ENCODE measurements around the gene CMTM6.
A peak's percentile ranks its signal among the peaks of the same experiment; 100 is the strongest.
"Not testable (repeated sequence)": the region's sequence is repeated elsewhere in the genome, so short reads cannot be mapped to it uniquely, and the experiment has no call there.

The CMTM6 gene

GRCh38 chr3:32498992-32499391 lies 3.7 kb downstream of the CMTM6 start:
- no peak for DNase-seq

DNA sequence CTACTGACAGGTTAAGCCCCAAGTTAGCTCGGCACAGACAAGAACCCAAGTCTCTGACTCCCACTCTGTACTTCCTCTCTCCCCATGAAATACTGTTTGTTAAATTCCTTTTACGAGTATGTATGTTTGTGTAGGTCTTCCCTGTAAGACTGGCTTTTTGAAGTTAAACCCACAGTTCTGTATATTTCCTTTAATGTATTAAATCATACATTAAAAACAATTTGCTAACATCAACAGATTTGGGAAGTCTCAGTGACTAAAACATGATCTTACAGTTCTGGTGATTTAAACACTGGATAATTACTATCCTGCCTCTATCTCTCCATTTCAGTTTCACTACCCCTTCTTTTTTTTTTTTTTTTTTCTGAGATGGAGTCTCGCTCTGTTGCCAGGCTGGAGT lies 4.4 kb downstream of the CMTM6 start:
- DNase-seq = no peak

DNA sequence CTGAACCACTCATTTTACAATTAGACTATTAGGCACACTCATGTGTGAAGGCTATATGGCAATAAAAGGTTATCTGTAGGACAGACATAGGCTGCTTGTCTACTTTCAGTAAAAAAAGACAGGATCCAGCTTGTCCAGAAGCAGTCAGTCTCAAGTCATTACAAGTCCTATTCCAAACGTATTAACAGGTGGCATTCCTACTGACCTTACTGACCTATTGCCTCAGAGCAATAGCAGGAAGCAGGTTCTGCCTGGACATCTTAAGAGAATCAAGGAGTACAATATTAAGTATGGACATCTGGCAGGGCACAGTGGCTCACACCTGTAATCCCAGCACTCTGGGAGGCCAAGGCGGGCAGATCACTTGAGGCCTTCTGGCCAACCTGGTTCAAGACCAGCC lies 7.0 kb downstream of the CMTM6 start:
- DNase-seq = no peak

GRCh38 chr3:32495085-32495484 lies 7.6 kb downstream of the CMTM6 start:
- DNase-seq = no peak

- DNase-seq = no peak
Observed at GRCh38 chr3:32493437-32494414, 8.9 kb downstream of the CMTM6 start.

DNA sequence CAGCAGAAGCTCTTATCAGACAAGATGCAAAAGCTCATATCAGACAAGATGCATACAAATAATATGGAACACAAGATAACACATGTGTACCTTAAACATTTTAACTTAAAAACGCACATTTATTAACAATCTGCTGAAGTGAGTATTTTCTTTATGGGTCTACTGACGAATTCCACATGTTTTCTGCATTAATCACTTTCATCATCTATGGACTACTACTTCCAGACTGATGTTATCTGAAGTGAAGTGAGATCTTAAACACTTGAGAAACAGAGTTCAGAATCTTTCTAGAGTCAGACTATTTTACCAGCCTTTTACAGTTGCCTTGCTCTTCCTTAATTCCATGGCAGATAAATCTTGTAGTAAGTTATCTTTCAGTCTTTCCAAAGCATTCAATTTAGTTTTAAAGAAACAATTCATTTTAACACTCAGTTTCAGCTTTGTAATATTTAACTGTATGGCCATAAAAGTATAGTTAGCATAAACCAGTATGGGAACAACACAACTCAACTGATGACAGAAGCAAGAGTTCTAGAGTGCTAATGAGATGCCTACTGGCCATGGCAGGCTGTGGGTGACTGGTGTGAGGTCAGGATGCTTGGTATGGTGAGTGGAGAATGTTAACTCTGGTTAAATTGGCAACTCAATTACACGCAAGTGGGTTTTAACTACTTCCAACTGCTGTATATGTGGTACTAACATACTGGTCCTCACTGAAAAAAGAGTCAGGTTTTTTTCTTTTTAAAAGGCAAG lies 9.8 kb downstream of the CMTM6 start:
- DNase-seq = no peak

- no peak for DNase-seq
Observed at GRCh38 chr3:32488474-32489008, 14.1 kb downstream of the CMTM6 start.

GRCh38 chr3:32487781-32488473 lies 14.7 kb downstream of the CMTM6 start:
- no peak for DNase-seq

DNA sequence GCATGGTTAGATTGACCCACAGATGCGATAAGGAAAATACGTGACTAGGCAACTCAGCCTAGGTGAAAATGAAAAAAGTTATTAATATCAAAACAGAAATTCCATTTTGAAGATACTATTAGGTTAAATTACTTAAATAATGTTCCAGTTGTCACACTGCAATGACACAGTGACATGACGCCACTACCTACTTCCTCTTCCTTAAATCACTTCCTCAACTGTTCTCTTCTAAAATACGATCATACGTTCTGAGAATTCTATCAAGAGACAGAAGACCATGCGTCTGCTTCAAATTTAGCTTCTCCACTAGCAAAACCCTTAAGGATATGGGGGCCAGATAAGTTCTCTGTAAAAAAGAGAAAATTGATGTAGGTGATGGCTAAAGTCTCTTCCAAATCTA lies 18.2 kb downstream of the CMTM6 start:
- DNase-seq = no peak

GRCh38 chr3:32483772-32484171 lies 18.9 kb downstream of the CMTM6 start:
- DNase-seq = no peak

- DNase-seq = no peak
Observed at GRCh38 chr3:32482693-32483092, 20.0 kb downstream of the CMTM6 start.

GRCh38 chr3:32481791-32482631 lies 20.6 kb downstream of the CMTM6 start:
- DNase-seq = no peak

DNA sequence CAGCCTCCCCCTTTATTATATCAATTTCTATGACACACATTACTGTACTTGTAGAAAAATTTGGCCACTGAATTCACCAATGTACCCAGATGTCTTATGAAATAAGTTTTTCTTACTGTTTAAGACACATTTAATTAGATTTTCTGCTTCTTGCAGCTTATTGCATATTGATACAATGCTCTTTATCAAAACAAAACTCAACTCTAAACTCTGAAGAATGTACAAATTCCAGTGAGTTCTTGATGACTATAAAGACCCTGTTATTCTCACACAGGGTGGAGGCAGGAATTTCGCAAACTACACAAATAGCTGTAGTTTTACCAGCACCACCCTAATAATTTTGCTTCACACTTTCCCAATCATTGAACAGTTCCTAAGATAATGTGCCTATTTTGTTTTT lies 22.0 kb downstream of the CMTM6 start:
- DNase-seq = no peak

GRCh38 chr3:32474201-32474600 lies 28.5 kb downstream of the CMTM6 start:
- DNase-seq = no peak

DNA sequence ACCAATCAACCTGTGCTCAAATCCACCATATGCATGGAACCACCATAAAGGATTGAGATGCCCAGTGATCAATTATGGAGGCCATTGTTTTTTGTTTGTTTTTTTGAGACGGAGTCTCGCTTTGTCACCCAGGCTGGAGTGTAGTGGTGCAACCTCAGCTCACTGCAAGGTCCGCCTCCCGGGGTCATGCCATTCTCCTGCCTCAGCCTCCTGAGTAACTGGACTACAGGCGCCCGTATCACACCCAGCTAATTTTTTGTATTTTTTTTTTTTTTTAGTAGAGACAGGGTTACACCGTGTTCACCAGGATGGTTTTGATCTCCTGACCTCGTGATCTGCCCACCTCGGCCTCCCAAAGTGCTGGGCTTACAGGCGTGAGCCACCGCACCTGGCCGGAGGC lies 30.5 kb downstream of the CMTM6 start:
- not testable (repeated sequence) for DNase-seq

GRCh38 chr3:32471246-32471645 lies 31.4 kb downstream of the CMTM6 start:
- DNase-seq = no peak

DNA sequence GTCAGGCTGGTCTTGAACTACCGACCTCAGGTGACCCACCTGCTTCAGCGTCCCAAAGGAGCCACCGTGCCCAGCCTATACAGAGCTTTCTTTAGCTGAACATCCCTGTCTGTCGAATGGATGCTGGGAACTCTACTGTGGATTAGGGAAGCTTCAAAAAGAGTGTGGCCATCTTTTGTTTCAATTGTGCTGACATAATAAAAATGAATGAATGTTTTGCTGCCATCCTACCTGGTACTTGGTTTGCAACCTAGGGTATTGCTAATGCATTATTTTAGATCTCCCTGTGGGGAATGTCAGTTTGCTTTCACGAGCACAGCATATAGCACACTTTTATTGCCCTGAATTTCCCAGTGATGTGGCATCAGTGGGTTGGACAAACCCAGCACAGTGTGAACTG lies 32.3 kb downstream of the CMTM6 start:
- DNase-seq = no peak

DNA sequence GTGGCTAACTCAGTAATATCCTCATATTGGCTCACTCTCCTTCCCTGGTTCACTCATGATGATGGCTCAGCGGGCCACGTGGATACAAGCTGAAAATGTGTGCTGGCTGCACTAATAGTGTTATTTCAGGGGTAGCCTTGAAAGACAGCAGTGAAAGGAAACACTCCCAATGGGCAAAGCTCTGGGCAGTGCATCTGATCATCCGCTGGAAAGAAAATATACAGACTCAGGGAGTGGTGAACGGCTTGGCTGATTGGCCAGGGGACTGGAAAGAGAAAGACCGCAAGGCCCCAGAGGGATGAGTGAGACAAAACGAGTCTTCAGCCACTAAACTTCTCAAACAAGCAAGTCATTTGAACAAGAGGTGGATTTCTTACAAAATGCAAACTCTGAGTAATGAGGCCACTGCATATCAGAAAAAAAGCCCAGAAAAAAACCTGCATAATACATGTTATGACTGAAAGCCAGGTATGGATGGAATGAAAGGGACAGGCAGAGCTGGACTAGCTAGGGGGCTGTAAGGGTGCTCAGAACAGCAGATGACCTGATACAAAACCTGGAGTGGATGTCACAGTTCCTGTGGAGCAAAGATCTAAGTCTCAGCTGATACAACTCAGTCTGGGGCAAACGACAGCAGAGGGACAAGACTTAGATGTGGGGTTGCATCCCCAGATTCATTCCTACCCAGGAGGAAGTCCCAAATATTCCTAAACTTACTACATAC lies 33.3 kb downstream of the CMTM6 start:
- DNase-seq = no peak

DNA sequence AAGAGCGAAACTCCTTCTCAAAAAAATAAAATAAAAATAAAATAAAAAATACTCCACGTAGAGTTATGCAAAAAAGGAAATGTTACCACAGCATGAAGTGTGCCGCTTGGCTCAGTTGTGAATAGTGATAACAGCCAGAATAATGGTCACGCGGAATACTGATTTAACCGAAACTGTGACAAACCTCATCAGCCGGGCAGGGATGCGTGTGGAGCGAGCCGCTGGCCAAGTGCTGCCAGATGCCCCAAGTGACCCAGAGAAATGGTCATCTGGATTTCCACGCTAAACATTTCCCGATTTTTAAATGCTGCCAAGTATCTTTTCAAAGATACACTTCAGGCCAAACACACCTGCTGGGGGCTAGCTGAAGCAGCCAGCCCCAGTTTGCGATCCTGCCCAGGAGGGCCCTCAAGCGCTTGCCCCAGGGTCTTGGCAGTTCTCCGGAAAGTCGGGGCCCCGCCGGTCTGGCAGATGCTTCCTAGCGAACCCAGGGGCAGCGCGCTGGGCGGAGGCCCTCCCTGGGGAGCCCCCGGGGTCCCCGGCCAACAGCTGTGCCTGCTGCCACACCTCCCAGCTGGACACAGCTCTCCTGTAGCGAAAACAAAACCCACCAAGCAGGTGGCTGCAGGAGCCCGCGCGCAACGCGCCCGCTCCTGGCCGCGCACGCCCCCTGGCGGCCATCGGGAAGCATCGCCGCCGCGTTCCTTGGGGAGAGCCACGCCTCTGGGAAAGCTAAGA lies 35.1 kb downstream of the CMTM6 start:
- peak; percentile 71 for DNase-seq

DNA sequence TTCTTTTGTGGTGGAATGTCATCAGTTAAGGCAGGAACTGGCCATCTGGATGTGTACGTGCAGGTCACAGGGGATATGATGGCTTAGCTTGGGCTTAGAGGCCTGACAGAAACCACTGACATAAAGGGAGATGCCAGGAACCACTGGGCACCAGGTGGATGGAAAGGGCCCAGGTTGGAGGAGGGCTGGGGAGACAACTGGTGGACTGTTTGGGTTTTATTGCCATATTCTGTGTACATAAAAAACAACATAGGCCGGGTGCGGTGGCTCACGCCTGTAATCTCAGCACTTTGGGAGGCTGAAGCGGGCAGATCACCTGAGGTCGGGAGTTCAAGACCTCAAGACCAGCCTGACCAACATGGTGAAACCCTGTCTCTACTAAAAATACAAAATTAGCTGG lies 35.8 kb downstream of the CMTM6 start:
- not testable (repeated sequence) for DNase-seq

- DNase-seq = not testable (repeated sequence)
Observed at GRCh38 chr3:32464726-32465125, 37.9 kb downstream of the CMTM6 start.

Measured in activated gamma-delta T cell treated with Interleukin-2 at 50 U/mL for 16 hours (primary cell).